GM21619 (cell line): Measurements from ENCODE around the gene DBP.
"Not testable (repeated sequence)": the region's sequence is repeated elsewhere in the genome, so short reads cannot be mapped to it uniquely, and the experiment has no call there.

ENCODE experiments used
- ATAC-seq: cut with Tn5 transposase; IDR thresholded peaks from one replicate; pipeline ENCODE4 v1.9.1; 2021; ENCODE audit not compliant: unreplicated experiment

DBP gene

DNA sequence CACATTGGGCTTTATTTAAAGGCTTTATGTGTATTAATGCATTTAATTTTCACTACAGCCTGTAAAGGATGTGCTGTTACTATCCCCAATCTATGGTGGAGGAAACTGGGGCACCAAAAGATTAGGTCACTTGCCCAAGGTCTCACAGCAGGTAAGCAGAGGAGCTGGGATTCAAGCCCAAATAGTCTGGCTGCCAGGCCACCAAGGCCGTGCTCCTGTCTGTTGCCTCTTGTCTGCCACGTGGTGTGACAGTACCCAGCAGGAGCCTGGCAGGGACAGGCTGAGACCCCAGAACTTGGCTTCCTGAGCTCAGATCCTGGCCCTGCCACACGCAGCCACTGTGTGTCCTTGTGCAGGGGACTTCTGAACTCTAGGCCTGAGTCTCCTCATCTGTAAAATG lies 31.2 kb upstream of the DBP start:
- ATAC-seq, result no peak

DNA sequence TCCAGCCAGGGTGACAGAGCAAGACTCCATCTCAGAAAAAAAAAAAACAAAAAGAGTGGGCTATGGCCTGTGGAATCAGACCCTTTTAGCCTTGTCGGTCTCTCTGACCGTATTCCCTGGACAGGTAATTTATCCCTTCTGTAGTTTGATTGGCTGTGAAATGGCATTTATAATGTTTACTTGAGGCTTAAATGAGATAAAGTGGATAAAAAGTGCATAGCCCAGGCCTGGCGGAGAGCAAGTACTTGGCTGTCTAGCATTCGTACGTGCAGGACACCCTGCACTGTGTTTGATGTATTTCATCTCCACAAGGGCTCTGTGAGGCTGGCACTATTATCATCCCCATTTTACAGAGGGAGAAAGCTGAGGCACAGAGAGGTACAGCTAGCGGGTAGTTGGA lies 28.6 kb upstream of the DBP start:
- ATAC-seq, result no peak

DNA sequence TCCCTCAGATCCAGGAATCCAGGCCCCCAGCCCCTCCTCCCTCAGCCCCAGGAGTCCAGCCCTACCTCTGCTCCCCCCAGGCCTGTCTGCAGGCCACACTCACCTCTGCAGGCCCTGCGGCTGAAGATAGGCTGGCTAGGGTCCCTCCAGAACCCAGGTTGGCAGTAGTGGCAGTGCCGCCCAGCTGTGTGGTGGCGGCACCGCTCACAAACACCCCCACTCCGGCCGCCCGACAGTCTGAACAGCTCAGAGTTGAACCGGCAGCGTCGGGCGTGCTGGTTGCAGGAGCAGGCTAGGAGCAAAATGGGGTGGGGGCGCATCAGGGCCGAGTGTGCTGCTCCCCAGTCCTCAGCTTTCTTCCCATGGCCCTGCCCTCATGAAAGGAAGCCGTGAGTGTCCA lies 27.3 kb upstream of the DBP start:
- no peak for ATAC-seq

DNA sequence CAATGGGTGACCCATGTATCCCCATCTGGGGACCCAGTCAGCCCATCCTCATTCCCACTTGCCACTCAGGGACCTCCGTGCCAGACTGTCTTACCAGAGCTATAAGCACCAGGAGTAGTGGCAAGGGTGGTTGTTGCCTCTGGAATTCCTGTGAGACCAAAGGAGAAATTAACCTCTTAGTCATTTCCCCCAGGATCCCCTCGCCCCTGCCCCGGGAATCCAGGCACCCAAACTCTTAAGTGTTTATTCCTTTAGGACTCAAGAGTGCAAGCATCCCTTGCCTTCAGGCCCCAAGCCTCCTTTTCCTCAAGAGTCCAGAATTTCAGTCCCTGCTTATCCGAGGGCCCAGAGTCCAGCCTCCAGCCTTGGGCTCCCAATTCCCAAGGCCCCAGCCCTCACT lies 26.5 kb upstream of the DBP start:
- no peak for ATAC-seq

DNA sequence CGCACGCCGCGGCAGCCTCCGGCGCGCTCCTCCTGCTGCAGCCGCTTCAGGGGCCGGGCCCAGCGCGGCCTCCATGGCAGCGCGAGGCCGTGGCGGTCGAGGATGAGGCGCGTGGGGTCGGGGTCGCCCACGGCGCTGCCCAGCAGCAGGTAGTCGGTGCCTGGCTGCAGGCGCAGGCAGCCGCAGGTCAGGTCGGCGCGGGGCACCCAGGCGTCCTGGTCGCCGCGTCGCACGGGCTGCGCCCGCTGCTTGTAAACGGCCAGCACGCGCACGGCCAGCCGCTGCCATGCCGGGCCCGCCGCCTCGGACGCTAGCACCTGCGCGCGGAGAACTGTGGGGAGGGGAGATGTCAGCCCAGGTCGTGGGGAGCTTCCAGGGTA lies 24.5 kb upstream of the DBP start:
- ATAC-seq, result no peak

DNA sequence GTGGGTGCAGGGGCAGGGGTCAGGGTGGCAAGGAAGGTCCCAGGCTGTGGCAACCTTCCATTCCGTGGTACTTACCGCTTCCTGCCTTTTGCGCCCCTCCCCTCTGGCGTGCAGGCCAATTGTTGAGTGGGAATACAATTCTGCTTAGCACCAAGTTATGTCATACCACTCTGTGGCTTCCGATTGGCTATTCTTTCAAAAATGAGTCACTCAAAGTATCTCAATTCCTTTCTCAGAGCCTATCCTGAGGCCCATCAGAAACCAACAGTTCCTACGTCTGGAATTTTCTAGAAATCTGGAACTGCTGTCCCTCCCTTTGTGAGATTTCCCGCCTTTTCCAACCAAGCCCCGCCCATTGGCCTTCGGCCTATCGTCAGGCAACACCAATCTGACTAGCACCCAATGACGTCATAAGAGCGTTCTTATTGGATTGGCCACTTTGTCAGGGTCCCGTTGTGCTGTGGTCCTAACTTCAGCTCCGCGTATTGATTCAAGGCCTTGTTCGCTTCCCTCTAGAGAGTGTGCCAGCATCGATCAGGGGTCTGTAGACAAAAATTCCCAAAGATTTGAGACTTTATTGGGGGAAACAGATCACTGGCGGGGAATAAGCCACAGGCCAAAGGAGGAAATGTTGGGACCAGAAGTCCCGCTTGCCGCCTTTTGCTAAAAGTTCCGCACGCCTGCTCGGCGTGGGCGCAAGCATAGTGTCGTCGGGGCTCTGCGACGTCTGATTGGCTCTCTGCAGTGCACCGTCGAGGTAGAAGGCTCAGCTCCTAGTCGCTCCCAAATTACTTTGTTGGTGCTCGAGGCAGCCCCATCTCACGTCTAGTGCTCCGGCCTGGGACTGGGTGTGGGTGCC lies 23.9 kb upstream of the DBP start:
- ATAC-seq, result peak; percentile 77

DNA sequence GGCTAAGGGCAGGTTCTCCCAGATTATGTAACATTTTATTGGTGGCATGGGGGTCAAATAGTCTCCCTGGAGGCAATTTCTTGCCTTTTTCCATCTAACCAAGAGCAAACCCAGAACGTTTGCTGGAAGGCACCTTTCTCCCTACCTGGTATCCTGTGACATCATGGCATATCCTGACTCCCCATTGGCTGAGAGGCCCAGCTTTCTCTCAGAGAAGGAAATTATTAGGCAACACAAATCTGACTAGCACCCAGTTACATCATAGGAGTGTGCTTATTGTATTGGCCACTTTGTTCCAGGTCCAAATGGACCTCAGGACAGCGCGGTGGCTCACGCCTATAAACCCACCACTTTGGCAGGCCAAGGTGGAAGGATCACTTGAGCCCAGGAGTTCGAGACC lies 22.6 kb upstream of the DBP start:
- no peak for ATAC-seq

DNA sequence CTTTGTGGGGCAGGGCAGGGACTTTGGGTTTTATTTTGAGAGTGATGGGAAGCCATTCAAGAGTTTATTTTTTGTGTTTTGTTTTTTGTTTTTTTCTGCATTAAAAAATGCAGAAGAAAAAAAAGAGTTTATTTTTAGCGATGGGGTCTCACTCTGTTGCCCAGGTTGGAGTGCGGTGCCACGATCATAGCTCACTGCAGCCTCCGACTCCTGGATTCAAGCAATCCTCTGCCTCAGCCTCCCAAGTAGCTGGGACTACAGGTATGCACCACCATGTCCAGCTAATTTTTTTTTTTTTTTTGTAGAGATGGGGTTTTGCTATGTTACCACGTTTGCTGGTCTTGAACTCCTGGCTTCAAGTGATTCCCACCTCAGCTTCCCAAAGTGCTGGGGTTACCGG lies 21.3 kb upstream of the DBP start:
- no peak for ATAC-seq

DNA sequence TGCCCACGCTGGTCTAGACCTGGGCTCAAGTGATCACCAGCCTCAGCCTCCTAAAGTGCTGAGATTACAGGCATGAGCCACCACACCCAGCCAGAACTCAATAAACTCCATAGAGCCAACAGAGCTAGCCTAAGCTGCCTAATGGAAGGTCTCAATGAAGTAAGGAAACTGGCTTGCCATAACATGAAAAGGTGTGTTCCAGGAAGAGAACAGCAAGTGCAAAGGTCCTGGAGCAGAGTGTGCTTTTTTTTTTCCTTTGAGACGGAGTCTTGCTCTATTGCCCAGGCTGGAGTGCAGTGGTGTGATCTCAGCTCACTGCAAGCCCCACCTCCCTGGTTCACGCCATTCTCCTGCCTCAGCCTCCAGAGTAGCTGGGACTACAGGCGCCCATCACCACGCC lies 20.6 kb upstream of the DBP start:
- not testable (repeated sequence) for ATAC-seq

DNA sequence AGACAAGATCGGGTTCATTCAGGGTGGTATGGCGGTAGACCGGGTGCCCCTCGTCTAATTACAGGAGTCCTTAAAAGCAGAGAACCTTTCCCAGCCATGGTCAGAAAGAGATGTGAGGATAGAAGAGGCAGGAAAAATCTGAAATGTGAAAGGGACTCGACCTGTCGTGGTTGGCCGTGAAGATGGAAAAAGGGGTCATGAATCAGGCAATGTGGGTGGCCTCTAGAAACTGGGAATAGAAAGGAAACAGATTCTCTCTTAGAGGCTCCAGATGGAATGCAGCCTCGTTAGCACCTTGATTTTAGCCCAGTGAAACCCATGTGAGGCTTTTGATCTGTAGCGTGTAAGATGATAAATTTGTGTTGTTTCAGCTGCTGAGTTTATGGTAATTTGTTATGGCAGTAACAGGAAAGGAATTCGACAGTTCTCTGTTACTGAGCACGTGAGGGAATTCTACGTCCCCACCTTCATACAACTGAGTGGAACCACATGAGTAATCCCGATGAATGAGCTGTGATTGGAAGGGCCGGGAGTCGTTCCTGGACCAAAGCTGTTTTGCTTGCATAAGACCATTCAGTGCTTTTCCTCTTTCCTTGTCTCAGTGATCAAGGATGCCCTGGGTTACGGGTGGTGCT lies 19.8 kb upstream of the DBP start:
- no peak for ATAC-seq

DNA sequence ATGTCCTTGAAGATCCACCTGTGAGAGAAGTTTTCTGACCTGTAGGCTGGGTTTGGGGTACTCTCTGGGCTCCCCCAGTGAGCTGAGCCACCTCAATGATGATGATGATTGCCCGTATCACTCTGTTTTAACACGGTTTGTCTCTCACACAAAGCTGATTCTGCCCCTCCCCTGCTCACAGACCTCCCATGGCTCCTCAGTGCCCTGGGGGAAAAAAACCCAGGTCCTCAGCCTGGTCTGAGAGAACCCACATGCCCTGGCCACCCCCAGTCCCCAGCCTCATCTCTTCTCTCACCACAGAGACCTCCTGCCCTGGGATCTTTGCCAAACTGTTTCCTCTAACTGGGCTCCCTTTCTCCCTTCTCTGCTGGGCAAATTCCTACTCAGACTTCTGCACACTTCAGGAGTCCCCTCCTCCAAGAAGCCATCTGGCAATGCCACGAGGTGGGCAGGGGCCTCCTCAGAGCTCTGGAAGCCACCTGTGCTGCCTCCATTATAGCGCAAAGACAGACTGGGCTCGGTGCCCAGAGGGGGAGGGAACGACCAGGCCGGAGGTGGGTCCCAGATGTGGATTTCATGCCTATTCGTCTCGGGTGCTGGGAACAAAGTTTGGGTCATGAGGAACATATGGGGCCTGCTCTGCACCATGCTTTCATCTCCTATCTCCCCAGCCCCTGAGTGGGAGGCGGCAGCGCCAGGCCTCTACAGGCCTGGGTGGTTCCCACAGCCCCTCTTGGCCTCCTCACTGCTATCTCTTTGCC lies 17.3 kb upstream of the DBP start:
- no peak for ATAC-seq

DNA sequence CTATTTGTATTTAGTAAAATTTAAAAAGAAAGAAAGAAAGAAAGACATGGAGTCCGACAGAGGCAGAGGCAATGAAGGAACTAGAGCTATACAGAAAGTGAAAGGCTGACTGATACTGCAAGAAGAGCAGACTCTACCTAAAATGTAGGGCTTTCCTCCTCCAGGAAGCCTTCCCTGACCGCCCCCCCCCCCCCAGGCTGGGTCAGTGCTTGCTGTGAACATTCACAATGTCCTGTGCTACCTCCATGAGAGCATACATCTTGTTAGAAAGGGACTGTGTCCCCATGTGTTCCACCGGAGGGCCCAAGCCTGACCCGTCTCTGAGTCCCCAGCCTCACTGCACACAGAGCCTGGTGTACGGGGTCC lies 14.5 kb upstream of the DBP start:
- no peak for ATAC-seq

DNA sequence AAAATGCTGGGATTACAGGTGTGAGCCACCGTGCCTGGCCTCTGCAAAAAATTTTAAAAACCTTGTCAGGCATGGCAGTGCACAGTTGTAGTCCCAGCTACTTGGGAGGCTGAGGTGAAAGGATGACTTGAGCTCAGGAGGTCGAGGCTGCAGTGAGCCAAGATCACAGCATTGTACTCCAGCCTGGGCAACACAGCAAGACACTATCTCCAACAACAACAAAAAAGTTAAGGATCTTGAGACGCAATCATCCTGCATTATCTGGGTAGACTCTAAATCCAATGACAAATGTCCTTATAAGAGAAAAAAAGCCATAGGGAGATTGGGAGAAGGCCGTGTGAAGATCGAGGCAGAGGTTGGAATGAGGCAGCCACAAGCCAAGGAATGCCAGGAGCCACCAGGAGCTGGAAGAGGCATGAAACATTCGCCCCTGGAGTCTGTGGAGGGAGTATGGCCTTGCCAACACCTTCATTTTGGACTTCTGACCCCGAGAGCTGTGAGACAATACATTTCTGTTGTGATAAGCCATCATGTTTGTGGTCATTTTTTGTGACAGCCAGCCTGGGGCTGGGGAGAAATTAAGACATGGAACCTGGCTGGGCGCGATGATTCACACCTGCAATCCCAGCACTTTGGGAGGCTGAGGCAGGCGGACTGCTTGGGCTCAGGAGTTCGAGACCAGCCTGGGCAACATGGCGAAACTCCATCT lies 13.9 kb upstream of the DBP start:
- no peak for ATAC-seq

DNA sequence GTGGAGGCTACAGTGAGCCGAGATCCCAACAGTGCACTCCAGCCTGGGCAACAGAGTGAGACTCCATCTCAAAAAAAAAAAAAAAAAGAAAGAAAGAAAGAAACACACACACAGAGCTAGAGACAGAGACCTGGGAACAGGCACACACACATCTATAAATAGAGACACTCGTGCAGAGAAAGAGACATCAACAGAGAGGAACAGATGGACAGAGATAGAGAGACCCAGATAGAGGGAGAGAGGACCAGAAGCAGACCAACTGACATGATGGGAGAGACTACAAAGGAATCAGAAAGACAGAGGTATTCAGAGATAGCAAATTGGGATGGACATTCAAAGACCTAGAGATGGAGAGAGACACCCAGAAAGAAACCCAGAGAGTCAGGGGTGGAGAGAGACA lies 11.0 kb upstream of the DBP start:
- no peak for ATAC-seq

DNA sequence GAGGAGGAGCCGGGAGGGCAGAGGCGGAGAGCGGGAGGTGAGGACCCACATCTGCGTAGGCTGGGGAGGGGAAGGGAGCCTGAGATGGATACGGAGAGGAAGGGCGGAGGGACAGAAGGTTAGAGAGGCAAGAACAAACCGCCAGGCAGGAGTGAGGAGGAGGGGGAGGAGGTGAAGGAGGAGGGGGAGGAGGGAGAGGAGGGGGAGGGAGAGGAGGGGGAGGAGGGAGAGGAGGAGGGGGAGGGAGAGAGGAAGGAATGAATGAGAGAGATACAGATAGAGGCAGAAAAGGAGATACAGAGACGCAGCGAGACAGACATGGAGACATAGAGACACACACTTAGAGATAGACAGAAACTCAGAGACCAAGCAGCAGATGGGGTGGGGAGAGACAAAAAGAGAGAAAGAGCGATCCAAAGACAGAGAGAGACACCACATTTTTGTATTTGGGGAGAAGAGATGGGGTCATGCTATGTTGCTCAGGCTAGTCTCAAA lies 9.6 kb upstream of the DBP start:
- ATAC-seq, result no peak

DNA sequence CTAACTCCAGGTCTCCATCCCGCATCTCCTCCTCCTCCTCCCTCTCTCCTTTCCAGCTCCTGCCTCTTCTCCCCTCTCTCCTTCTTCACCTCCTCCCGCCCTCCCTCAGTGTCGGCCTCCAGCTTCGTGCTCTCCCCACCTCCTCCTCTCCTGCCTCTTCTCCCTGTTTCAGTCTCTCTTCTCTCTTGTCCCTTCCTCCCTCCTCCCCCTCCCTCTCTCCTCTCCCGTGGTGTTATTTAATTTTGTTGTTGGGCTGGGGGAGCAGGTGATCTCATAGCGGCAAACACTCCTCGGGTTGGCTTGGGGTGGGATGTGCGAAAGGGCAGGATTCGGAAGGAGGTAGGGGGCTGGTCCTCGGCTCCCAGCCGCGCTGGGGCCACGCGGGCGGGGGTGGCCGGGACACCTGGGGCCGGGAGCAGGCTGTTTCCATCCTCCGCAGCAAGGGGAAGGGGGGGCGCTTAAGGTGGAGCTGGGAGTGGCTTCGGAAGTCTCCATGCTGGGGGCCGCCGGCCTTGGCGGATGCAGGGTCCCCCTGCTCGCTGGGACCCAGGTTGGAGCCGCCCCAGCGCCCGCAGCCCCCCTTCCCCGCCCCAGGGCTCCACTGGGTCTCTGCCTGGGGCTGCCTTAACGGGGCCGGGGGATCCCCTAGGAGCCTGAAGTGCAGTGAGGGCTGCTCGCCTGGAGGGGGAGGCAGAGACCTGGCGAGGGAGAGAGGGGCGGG lies 9.0 kb upstream of the DBP start, which contains the start of gene CA11:
Gene CA11 (minus strand): TSS at position 187 of the 721 bp plus-strand sequence. CDS start 555 bp downstream, outside the sequence.
- peak; percentile 69 for ATAC-seq

DNA sequence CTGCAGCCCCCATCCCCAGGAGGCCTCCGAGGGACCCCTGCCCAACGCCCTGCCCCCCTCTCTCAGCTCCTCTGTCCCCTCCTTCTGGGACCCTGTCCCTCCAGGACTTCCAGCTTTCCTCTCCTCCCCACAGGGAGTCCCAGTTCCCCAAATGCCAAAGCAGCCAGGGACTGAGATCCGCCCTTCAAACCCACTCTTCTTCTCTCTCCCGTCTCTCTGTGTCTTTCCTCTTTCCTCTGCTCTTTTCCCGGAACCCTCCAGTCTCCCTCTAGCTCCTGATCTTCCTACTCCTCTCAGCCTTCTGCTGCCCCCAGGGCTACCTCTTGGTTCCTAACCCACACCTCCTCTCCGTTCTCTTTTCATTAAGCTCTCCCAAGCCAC lies 8.4 kb upstream of the DBP start:
- ATAC-seq, result no peak

DNA sequence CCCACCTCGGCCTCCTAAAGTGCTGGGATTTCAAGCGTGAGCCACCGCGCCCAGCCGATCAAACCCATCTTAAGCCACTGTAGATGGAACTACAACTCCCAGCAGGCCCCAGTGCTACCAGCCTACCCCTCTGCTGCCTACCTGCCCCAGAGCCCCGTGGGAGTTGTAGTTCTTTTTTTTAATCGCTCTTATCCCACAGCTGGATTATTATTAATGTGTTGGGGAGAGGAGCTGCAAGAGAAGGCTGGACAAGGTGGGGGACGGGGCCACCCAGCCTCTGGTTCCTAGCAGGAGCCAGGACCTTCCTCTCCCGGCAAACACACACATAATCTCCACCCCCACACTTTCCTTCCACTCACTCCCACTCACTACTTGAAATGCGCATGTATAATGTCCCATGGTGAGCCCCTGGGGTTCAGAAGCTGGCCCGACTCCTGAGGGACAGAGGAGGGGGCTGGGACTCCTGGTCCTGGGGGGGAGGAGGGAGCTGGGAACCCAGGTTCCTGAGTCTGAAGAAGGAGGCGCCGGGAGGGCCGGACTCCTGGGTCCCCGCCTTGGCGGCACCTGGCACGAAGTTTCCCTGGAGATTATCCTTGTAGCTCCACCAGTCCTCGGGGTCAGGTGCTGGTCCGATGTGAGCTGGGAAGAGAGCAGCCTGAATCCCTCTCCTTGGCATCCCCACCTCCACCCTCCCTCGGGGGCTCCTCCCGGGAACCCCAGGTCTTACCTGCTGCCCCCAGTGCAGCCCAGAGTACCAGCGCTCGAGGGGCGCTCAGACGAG lies 7.8 kb upstream of the DBP start:
- ATAC-seq, result peak; percentile 45

DNA sequence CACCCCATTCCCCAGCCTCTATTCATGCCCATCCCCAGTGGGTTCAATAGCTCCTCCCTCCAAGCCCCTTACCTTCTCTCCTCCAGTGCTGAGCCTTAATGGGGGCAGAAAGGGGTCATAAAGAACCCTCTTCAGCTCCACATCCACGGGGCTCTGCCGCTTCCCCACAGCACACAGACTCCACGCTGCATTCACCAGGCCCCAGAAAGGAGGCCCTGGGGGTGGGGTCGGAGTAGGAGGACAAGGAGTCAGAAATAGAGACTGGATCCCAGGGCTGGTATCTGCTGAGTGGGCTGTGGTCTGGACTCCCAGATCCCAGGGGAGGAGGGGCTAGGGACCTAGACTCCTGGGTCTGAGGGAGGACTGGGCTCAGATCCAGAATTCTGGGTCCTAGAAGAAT lies 7.2 kb upstream of the DBP start:
- no peak for ATAC-seq

DNA sequence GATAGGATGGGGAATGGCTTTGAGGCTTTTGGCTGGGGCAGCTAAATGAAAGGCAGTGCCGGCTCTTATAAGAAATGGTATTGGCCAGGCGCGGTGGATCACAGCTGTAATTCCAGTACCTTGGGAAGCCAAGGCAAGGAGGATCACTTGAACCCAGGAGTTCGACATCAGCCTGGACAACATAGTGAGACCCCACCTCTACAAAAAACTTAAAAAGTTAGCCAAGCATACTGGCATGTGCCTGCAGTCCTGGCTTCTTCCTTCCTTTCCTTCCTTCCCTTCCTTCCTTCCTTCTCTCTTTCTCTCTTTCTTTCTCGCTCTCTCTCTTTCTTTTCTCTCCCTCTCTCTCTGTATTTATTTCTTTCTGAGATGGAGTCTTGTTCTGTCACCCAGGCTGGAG lies 5.7 kb upstream of the DBP start:
- ATAC-seq, result no peak
